HG03280 (cell line): ENCODE measurements around the gene RALGPS1.

Source experiments
- ATAC-seq: cut with Tn5 transposase; IDR thresholded peaks from one replicate; pipeline ENCODE4 v1.9.1; 2021; ENCODE audit warnings: mild to moderate bottlenecking, moderate library complexity; ENCODE audit not compliant: unreplicated experiment

RALGPS1 gene

GRCh38 chr9:127269449-127269848 is 354.9 kb downstream of the RALGPS1 start:
- ATAC-seq: no peak
